Right atrium auricular region (tissue), 2 donors: Measurements from ENCODE around the gene RIPK4. TPM values are rescaled to one million over a fixed set of nuclear protein-coding genes. Genes with fewer than 3 reads are reported as not detected.

Experiments used
- DNase-seq: peaks from one replicate; pipeline ENCODE4 v3.0.0-alpha.2; 2019; ENCODE audit warnings: low spot score
- H3K27ac ChIP-seq, 2 donors: fragments of 200-600 bp; sonication (generic); 1 replicate in 1 of 2; 2 replicates in 1 of 2; pipeline ENCODE4 v1.5.1; 2016 to 2019
- H3K27me3 ChIP-seq, 2 donors: fragments of 200-600 bp; sonication (generic); one replicate each; pipeline versions ENCODE4 v1.5.1 to v1.6.0; 2017 to 2019
- H3K36me3 ChIP-seq: fragments of 200-600 bp; sonication (generic); one replicate; pipeline ENCODE4 v1.5.1; 2016
- H3K4me1 ChIP-seq, 2 donors: fragments of 200-600 bp; sonication (generic); one replicate each; pipeline versions ENCODE4 v1.5.1 to v1.6.0; 2017 to 2019
- H3K4me3 ChIP-seq, 2 donors: fragments of 200-600 bp; sonication (generic); 1 replicate in 1 of 2; 2 replicates in 1 of 2; pipeline ENCODE4 v1.5.1; 2017 to 2019; ENCODE audit warnings: mild to moderate bottlenecking in 1 of 2, moderate library complexity in 1 of 2
- H3K9me3 ChIP-seq, 2 donors: fragments of 200-600 bp; sonication (generic); one replicate each; pipeline ENCODE4 v1.5.1; 2019
- CTCF ChIP-seq, 2 donors: fragments of 200-600 bp; sonication (generic); IDR thresholded peaks; one replicate each; pipeline ENCODE4 v1.5.1; 2019; ENCODE audit warnings: antibody characterized with exemption in 2 of 2
- total RNA-seq, 2 donors: library from RNA; depleted of rRNA; stranded (reverse); fragments of >200 nt; gene quantifications; one replicate each; pipeline ENCODE4 v1.1.0, GENCODE V29; 2016

RIPK4 gene
- total RNA-seq, 2 donors from 2014 or later: 2.1 to 3.5 TPM

GRCh38 chr21:41741253-41742072 lies 25.4 kb downstream of the RIPK4 start:
- Histone ChIP-seq H3K4me1 (no peaks in the 10 kb centered on the region), H3K4me3 (no peak overlapping the region), H3K36me3 (no peaks in the 10 kb centered on the region), H3K9me3 (peaks cover 0 to 10% of the 10 kb centered on the region in 2 donors), H3K27me3 (no peaks in the 10 kb centered on the region), H3K27ac (no peak overlapping the region)
- no peak for DNase-seq
- TF ChIP-seq CTCF (IDR thresholded peaks at IDR 0.05): no peak

GRCh38 chr21:41740604-41741252 lies 26.1 kb downstream of the RIPK4 start:
- H3K27me3 ChIP-seq: no peaks in the 10 kb centered on the region
- no peaks in the 10 kb centered on the region for H3K4me1 ChIP-seq
- no peaks in the 10 kb centered on the region for H3K36me3 ChIP-seq
- H3K9me3 ChIP-seq: peaks cover 0 to 10% of the 10 kb centered on the region in 2 donors
- no peak for DNase-seq
- H3K27ac ChIP-seq: no peak overlapping the region
- H3K4me3 ChIP-seq: no peak overlapping the region
- no peak for TF ChIP-seq CTCF (IDR thresholded peaks at IDR 0.05)

- Histone ChIP-seq H3K36me3 (no peaks in the 10 kb centered on the region), H3K27ac (no peak overlapping the region), H3K4me1 (no peaks in the 10 kb centered on the region), H3K4me3 (no peak overlapping the region), H3K27me3 (no peaks in the 10 kb centered on the region), H3K9me3 (peaks cover 0 to 10% of the 10 kb centered on the region in 2 donors)
- TF ChIP-seq CTCF (IDR thresholded peaks at IDR 0.05): no peak
- DNase-seq: no peak
Observed at GRCh38 chr21:41739936-41740335, 26.9 kb downstream of the RIPK4 start.

GRCh38 chr21:41739011-41739410 lies 27.8 kb downstream of the RIPK4 start:
- TF ChIP-seq CTCF (IDR thresholded peaks at IDR 0.05): no peak
- H3K9me3 ChIP-seq: peaks cover 0 to 10% of the 10 kb centered on the region in 2 donors
- H3K36me3 ChIP-seq: no peaks in the 10 kb centered on the region
- H3K27me3 ChIP-seq: no peaks in the 10 kb centered on the region
- H3K4me3 ChIP-seq: no peak overlapping the region
- H3K27ac ChIP-seq: no peak overlapping the region
- DNase-seq: no peak
- H3K4me1 ChIP-seq: no peaks in the 10 kb centered on the region

DNA sequence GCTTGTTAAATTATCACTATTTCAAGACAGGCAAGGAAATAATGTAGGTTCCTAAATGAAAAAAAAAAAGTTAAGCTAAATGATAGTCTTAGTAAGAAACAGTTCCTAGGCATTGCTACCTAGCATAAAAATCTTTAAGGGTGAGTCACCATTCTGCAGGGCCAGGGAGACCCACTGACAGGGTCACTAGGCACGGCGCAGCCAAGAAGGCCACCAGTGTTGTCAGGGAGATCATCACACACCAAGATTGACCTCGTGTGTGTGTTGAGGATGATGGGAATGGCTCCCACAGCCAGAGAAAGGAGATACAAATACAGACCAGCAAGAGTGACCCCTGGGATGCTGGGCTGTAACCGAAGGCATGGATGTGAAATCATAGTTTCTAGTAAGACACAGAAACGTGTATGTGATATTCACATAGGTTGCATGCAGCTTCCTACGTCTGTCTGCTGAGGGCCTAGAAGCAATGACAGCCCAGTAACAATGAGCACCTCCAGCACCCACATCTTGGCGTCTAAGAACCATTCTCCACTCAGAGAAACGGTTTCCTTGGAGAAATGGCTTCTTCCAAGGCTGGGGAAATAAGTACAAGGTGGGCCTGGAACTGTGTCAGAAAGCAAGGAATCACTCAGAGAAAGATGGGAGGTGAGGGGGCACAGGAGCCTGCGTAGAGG lies 29.1 kb downstream of the RIPK4 start:
- TF ChIP-seq CTCF (IDR thresholded peaks at IDR 0.05): no peak
- no peak for DNase-seq
- H3K9me3 ChIP-seq: peaks cover 0 to 10% of the 10 kb centered on the region in 2 donors
- H3K36me3 ChIP-seq: no peaks in the 10 kb centered on the region
- no peaks in the 10 kb centered on the region for H3K27me3 ChIP-seq
- no peak overlapping the region for H3K27ac ChIP-seq
- no peaks in the 10 kb centered on the region for H3K4me1 ChIP-seq
- no peak overlapping the region for H3K4me3 ChIP-seq
